ENCODE measurements around the gene CGB2.
A peak's percentile ranks its signal among the peaks of the same experiment; 100 is the strongest.

CGB2 gene

GRCh38 chr19:49009828-49010227 lies 21.9 kb upstream of the CGB2 start:
- DNase-seq (ENCODE audit: low read depth in 2 of 2) = no peak
- no peak overlapping the region for H3K4me3 ChIP-seq (replicated peaks in 1 of 2; ENCODE audit: low read depth in 2 of 2, low read length in 2 of 2)
- no peak for TF ChIP-seq CTCF (IDR thresholded peaks at IDR 0.05; ENCODE audit: low read depth, low read length)

- no peak for DNase-seq (ENCODE audit: low read depth in 2 of 2)
- TF ChIP-seq CTCF (IDR thresholded peaks at IDR 0.05; ENCODE audit: low read depth, low read length) = no peak
- H3K4me3 ChIP-seq (replicated peaks in 1 of 2; ENCODE audit: low read depth in 2 of 2, low read length in 2 of 2) = no peak overlapping the region
These were observed 21.2 kb upstream of the CGB2 start for GRCh38 chr19:49010453-49010852.

- no peak for DNase-seq (ENCODE audit: low read depth in 2 of 2)
- H3K4me3 ChIP-seq (replicated peaks in 1 of 2; ENCODE audit: low read depth in 2 of 2, low read length in 2 of 2) = no peak overlapping the region
- TF ChIP-seq CTCF (IDR thresholded peaks at IDR 0.05; ENCODE audit: low read depth, low read length) = no peak
These were observed 20.5 kb upstream of the CGB2 start for GRCh38 chr19:49011194-49011593.

GRCh38 chr19:49014123-49014869 lies 17.4 kb upstream of the CGB2 start:
- no peak overlapping the region for H3K4me3 ChIP-seq (replicated peaks in 1 of 2; ENCODE audit: low read depth in 2 of 2, low read length in 2 of 2)
- peak in 1 of 2 donors; percentile 42 for DNase-seq (ENCODE audit: low read depth in 2 of 2)
- TF ChIP-seq CTCF (IDR thresholded peaks at IDR 0.05; ENCODE audit: low read depth, low read length) = no peak

GRCh38 chr19:49014870-49015255 lies 16.8 kb upstream of the CGB2 start:
- no peak for DNase-seq (ENCODE audit: low read depth in 2 of 2)
- TF ChIP-seq CTCF (IDR thresholded peaks at IDR 0.05; ENCODE audit: low read depth, low read length) = no peak
- H3K4me3 ChIP-seq (replicated peaks in 1 of 2; ENCODE audit: low read depth in 2 of 2, low read length in 2 of 2) = no peak overlapping the region

GRCh38 chr19:49016067-49016839 lies 15.4 kb upstream of the CGB2 start:
- no peak for TF ChIP-seq CTCF (IDR thresholded peaks at IDR 0.05; ENCODE audit: low read depth, low read length)
- H3K4me3 ChIP-seq (replicated peaks in 1 of 2; ENCODE audit: low read depth in 2 of 2, low read length in 2 of 2) = no peak overlapping the region
- DNase-seq (ENCODE audit: low read depth in 2 of 2) = no peak
